ENCODE measurements around the gene MAN2A2.

Gene MAN2A2

DNA sequence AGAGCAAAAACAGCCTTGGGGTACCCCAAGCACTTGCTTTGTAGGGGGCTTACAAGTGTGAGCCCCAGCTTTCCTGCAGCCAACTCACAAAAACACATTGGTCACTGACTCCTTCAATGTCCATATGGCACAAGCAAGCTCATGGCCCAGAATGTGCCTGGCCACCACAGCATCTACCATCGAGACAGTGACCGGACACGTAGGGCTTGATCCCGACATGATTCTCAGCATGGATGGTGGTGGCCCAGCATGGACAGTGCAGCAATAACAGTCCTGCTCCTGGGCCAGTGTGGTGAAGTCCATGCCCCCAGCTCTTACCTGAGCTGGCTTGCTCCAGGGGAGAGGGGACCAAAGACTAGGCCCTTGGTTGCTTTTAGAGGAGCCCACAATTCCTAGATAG lies 37.9 kb downstream of the MAN2A2 start:
- TF ChIP-seq CREB1 (IDR thresholded peaks at IDR 0.05; ENCODE audit: low read depth) (no peak), TCF12 (IDR thresholded peaks at IDR 0.05; ENCODE audit: low read depth) (no peak), TEAD4 (IDR thresholded peaks at IDR 0.05) (no peak), FOXM1 (IDR thresholded peaks at IDR 0.05; ENCODE audit: borderline replicate concordance, low read depth) (no peak), CEBPB (IDR thresholded peaks at IDR 0.05) (no peak)
- TF ChIP-seq, protein P1, sequence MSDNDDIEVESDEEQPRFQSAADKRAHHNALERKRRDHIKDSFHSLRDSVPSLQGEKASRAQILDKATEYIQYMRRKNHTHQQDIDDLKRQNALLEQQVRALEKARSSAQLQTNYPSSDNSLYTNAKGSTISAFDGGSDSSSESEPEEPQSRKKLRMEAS (IDR thresholded peaks at IDR 0.05): no peak
- TF ChIP-seq, protein P2, sequence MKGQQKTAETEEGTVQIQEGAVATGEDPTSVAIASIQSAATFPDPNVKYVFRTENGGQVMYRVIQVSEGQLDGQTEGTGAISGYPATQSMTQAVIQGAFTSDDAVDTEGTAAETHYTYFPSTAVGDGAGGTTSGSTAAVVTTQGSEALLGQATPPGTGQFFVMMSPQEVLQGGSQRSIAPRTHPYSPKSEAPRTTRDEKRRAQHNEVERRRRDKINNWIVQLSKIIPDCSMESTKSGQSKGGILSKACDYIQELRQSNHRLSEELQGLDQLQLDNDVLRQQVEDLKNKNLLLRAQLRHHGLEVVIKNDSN (IDR thresholded peaks at IDR 0.05): no peak
- TF ChIP-seq, protein P3, sequence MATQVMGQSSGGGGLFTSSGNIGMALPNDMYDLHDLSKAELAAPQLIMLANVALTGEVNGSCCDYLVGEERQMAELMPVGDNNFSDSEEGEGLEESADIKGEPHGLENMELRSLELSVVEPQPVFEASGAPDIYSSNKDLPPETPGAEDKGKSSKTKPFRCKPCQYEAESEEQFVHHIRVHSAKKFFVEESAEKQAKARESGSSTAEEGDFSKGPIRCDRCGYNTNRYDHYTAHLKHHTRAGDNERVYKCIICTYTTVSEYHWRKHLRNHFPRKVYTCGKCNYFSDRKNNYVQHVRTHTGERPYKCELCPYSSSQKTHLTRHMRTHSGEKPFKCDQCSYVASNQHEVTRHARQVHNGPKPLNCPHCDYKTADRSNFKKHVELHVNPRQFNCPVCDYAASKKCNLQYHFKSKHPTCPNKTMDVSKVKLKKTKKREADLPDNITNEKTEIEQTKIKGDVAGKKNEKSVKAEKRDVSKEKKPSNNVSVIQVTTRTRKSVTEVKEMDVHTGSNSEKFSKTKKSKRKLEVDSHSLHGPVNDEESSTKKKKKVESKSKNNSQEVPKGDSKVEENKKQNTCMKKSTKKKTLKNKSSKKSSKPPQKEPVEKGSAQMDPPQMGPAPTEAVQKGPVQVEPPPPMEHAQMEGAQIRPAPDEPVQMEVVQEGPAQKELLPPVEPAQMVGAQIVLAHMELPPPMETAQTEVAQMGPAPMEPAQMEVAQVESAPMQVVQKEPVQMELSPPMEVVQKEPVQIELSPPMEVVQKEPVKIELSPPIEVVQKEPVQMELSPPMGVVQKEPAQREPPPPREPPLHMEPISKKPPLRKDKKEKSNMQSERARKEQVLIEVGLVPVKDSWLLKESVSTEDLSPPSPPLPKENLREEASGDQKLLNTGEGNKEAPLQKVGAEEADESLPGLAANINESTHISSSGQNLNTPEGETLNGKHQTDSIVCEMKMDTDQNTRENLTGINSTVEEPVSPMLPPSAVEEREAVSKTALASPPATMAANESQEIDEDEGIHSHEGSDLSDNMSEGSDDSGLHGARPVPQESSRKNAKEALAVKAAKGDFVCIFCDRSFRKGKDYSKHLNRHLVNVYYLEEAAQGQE (IDR thresholded peaks at IDR 0.05; ENCODE audit: low read depth): no peak

DNA sequence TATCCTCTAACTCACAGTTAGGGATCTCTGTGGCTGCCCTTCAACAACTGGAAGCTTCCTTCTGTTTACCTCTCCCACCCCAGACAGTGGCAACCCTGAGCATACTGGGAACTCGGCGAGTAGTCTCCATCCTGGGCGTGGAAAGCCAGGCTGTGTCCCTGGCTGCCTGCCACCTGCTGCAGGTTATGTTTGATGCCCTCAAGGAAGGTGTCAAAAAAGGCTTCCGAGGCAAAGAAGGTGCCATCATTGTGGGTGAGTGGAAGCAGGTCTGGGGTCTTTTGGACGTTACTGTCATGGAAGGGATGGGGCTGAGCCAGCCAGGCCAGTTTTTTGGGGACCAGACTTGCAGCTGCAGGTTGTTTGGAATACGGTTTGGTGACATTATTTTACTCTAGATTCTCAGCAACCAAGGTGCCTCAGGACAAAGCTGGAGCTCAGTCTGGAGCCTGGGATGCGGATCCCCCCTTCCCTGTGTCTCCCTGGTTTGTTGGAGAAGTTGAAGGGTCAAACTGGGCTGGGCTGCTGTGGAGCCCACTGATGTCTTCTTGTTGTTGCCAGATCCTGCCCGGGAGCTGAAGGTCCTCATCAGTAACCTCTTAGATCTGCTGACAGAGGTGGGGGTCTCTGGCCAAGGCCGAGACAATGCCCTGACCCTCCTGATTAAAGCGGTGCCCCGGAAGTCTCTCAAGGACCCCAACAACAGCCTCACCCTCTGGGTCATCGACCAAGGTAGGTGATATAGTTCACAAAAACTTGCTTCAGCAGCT lies 39.4 kb downstream of the MAN2A2 start:
- TF ChIP-seq EP300 (IDR thresholded peaks at IDR 0.05; ENCODE audit: borderline replicate concordance) (no peak), CEBPB (IDR thresholded peaks at IDR 0.05) (no peak), RAD21 (IDR thresholded peaks at IDR 0.05; ENCODE audit: low read depth) (no peak), YY1 (IDR thresholded peaks at IDR 0.05; ENCODE audit: low read depth) (no peak)

DNA sequence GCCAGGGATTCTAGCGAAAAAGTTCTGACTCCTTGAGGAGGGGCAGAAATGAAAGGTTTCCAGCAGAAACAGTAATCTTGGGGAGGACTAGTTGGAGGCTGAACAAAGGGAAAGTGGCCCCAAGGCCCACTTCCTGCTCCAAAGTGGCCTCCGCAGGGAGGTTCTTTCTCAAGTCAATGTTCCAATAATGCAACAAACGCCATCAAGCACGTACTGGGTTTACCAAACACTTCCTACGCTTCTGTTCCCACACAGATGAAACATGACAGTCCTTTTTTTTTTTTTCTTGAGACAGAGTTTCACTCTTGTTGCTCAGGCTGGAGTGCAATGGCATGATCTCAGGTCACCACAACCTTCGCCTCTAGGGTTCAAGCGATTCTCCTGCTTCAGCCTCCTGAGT lies 42.0 kb downstream of the MAN2A2 start:
- TF ChIP-seq NFIC (IDR thresholded peaks at IDR 0.05) (no peak), ZBTB7A (IDR thresholded peaks at IDR 0.05; ENCODE audit: low read depth) (no peak), YY1 (IDR thresholded peaks at IDR 0.05; ENCODE audit: low read depth) (no peak), RAD21 (IDR thresholded peaks at IDR 0.05; ENCODE audit: low read depth) (no peak), TEAD4 (IDR thresholded peaks at IDR 0.05) (no peak)

DNA sequence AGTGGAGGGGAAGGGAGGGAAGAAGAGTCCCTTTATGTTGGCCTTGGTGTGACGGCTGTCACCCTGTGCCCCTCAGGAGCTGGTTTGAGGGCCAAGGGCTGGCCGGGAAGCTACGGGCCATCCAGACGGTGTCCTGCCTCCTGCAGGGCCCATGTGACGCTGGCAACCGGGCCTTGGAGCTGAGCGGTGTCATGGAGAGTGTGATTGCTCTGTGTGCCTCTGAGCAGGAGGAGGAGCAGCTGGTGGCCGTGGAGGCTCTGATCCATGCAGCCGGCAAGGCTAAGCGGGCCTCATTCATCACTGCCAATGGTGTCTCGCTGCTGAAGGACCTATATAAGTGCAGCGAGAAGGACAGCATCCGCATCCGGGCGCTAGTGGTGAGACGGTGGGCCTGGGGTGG lies 43.4 kb downstream of the MAN2A2 start:
- TF ChIP-seq, protein P3 (IDR thresholded peaks at IDR 0.05; ENCODE audit: low read depth): no peak
- TF ChIP-seq, protein P1 (IDR thresholded peaks at IDR 0.05): no peak
- TF ChIP-seq TEAD4 (IDR thresholded peaks at IDR 0.05): no peak
- no peak for TF ChIP-seq EP300 (IDR thresholded peaks at IDR 0.05; ENCODE audit: borderline replicate concordance)
- no peak for TF ChIP-seq TAF1 (IDR thresholded peaks at IDR 0.05; ENCODE audit: low read depth)
- no peak for TF ChIP-seq NFIC (IDR thresholded peaks at IDR 0.05)
- TF ChIP-seq ZBTB7A (IDR thresholded peaks at IDR 0.05; ENCODE audit: low read depth): no peak
- no peak for TF ChIP-seq FOXM1 (IDR thresholded peaks at IDR 0.05; ENCODE audit: borderline replicate concordance, low read depth)
- no peak for TF ChIP-seq RAD21 (IDR thresholded peaks at IDR 0.05; ENCODE audit: low read depth)
- no peak for TF ChIP-seq CREB1 (IDR thresholded peaks at IDR 0.05; ENCODE audit: low read depth)

DNA sequence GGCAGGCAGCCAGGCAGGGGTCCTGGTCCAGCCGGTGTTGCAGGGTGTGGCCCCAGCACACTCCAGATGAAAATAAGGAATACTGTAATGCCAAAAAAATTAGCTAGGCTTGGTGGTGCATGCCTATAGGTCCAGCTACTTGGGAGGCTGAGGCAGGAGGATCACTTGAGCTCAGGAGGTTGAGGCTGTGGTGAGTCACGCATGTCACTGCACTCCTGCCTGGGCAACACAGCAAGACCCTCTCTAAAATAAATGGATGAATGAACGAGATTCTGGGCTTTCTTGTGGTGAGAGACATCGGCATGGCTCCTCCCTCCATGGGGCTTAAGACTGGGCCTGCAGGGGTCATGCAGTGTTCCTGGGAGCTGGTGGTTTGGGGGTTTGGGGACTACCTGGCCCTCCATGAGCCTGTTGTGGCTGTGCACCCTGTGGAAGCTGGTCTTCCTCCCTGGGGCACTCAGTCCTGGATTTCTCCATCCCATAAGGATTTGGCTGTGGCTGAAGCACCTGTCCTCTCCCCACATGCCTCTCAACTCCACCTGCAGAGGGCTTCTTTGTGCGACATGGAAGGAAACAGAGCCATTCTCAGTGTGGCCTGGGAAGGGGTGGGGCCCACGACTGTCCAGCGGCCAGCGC lies 44.0 kb downstream of the MAN2A2 start:
- no peak for TF ChIP-seq TEAD4 (IDR thresholded peaks at IDR 0.05)
- TF ChIP-seq EP300 (IDR thresholded peaks at IDR 0.05; ENCODE audit: borderline replicate concordance): no peak
- TF ChIP-seq, protein P1 (IDR thresholded peaks at IDR 0.05): no peak
- TF ChIP-seq YY1 (IDR thresholded peaks at IDR 0.05; ENCODE audit: low read depth): no peak
- no peak for TF ChIP-seq CEBPB (IDR thresholded peaks at IDR 0.05)
- no peak for TF ChIP-seq RAD21 (IDR thresholded peaks at IDR 0.05; ENCODE audit: low read depth)
- TF ChIP-seq, protein P2 (IDR thresholded peaks at IDR 0.05): no peak
- TF ChIP-seq EGR1 (IDR thresholded peaks at IDR 0.05): no peak
